WTC11 (cell line): ENCODE measurements around the gene GFRA1.

Experiments
- NR3C1 ChIP-seq: sonication (generic); formaldehyde crosslinking; conservative IDR thresholded peaks from 2 replicates; pipeline ENCODE4 v1.8.1; 2023; ENCODE audit warnings: low read depth, mild to moderate bottlenecking, missing genetic modification reagents
- TF ChIP-seq, protein P1 (sequence below): fragments of 250-450 bp; sonication (Bioruptor Pico); IDR thresholded peaks from 2 replicates; pipeline ENCODE4 v1.9.0; 2021; ENCODE audit warnings: moderate library complexity, mild to moderate bottlenecking, inconsistent platforms, borderline replicate concordance

DNA sequence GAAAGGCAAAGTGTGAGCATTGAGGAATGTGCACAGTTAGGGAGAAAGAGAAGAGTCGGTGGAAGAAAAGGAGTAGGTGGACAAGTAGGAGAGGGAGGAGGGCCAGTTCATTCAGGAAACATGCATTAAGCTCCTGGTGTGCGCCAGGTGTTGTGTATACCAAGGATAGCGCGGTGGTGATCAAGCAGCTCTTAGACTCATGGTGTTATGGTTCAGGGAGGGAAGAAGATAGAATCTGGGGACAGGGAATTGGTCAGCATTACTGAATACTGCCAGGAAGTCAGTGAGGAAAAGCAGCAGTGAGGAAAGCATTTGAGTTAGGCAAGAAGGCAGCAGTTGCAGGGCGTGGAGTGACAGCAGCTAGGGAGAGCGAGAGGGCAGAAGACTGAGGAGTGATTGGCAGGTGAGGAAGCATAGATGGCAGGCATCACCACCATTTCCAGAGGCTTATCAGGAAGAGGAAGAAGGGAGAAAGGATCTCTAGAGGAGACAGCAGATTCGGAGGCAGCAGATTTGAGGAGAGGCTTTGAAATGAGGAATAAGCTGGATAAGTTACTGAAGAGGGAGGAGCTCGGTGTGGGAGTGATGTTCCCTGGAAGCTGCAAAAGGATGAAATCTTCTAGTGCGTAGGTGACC lies 265.6 kb downstream of the GFRA1 start:
- TF ChIP-seq NR3C1 (CRISPR knock-in tag), result no peak
- TF ChIP-seq, protein P1, sequence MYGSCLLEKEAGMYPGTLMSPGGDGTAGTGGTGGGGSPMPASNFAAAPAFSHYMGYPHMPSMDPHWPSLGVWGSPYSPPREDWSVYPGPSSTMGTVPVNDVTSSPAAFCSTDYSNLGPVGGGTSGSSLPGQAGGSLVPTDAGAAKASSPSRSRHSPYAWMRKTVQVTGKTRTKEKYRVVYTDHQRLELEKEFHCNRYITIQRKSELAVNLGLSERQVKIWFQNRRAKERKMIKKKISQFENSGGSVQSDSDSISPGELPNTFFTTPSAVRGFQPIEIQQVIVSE (CRISPR knock-in tag), result no peak
